B cell (primary cell): ENCODE data around the gene FGFRL1. TPM values are rescaled to one million over a fixed set of nuclear protein-coding genes. Genes with fewer than 3 reads are reported as not detected.

ENCODE experiments used
- ATAC-seq: fragments of 200-7000 bp; cut with Tn5 transposase; one replicate; pipeline ENCODE4 v1.10.0; 2021; ENCODE audit warnings: low read depth, mild to moderate bottlenecking, moderate number of reproducible peaks, moderate library complexity
- CTCF ChIA-PET: fragments of 350-600 bp; sonication (Branson Sonifier 250); formaldehyde crosslinking; loops from one replicate; lab custom pipeline; 2021; ENCODE audit warnings: antibody characterized with exemption, inconsistent platforms; lab: Charles Lee
- POLR2A ChIA-PET: fragments of 350-600 bp; sonication (Branson Sonifier 250); formaldehyde crosslinking; loops from one replicate; lab custom pipeline; 2021; ENCODE audit warnings: antibody characterized with exemption; lab: Charles Lee
- DNase-seq: peaks from one replicate; pipeline ENCODE4 v3.0.0; 2013
- H2AFZ ChIP-seq: 2 replicates; pipeline ENCODE4 v1.6.1; 2012; ENCODE audit warnings: mild to moderate bottlenecking, low read depth, low read length; ENCODE audit not compliant: insufficient read depth, poor library complexity, severe bottlenecking
- H3K27ac ChIP-seq, 2 donors: 1 replicate in 1 of 2; 2 replicates in 1 of 2; pipeline ENCODE4 v1.5.1; 2012 to 2013; ENCODE audit warnings: low read length in 2 of 2, mild to moderate bottlenecking in 2 of 2, moderate library complexity in 1 of 2
- H3K27me3 ChIP-seq, 4 experiments: fragments of 200-600 bp in 1 of 4; sonication (generic) in 1 of 4; replicated peaks in 1 of 4; 1 replicate in 2 of 4; 2 replicates in 2 of 4; pipeline versions ENCODE4 v1.6.1 to v1.7.0; 2013 to 2016; ENCODE audit warnings: low read length in 3 of 4, mild to moderate bottlenecking in 2 of 4, mixed read lengths in 1 of 4, moderate library complexity in 1 of 4; ENCODE audit not compliant: insufficient read depth in 4 of 4, control insufficient read depth in 3 of 4; ENCODE audit errors: control extremely low read depth in 1 of 4
- H3K36me3 ChIP-seq, 2 experiments: replicated peaks in 1 of 2; 1 replicate in 1 of 2; 2 replicates in 1 of 2; pipeline versions ENCODE4 v1.6.1 to v1.7.1; 2013; ENCODE audit warnings: low read length in 1 of 2; ENCODE audit not compliant: insufficient read depth in 2 of 2, control insufficient read depth in 1 of 2; ENCODE audit errors: control extremely low read depth in 1 of 2, extremely low read depth in 1 of 2
- H3K4me1 ChIP-seq, 2 donors: fragments of 200-600 bp in 1 of 2; sonication (generic) in 1 of 2; 1 replicate in 1 of 2; 2 replicates in 1 of 2; pipeline versions ENCODE4 v1.5.1 to v1.6.1; 2013 to 2017; ENCODE audit warnings: low read length in 2 of 2; ENCODE audit not compliant: control insufficient read depth in 2 of 2, insufficient read depth in 2 of 2
- H3K4me2 ChIP-seq: replicated peaks from 2 replicates; pipeline ENCODE3; 2012; ENCODE audit warnings: mild to moderate bottlenecking, low read depth, low read length; ENCODE audit not compliant: poor library complexity, severe bottlenecking
- H3K4me3 ChIP-seq, 5 experiments: fragments of 200-600 bp in 1 of 5; sonication (generic) in 1 of 5; 1 replicate in 3 of 5; 2 replicates in 2 of 5; pipeline versions ENCODE4 v1.5.1 to v1.7.0; 2011 to 2016; ENCODE audit warnings: low read length in 4 of 5, mild to moderate bottlenecking in 4 of 5, low read depth in 2 of 5, control low read depth in 1 of 5, moderate library complexity in 1 of 5; ENCODE audit not compliant: insufficient read depth in 1 of 5; ENCODE audit errors: control extremely low read depth in 1 of 5, extremely low read depth in 1 of 5
- H3K79me2 ChIP-seq: fragments of 200-600 bp; sonication (generic); one replicate; pipeline ENCODE4 v1.6.0; 2016; ENCODE audit warnings: low read length; ENCODE audit not compliant: control insufficient read depth, insufficient read depth
- H3K9ac ChIP-seq: fragments of 200-600 bp; sonication (generic); 2 replicates; pipeline ENCODE4 v1.6.1; 2017; ENCODE audit warnings: mild to moderate bottlenecking, low read length, moderate library complexity
- H3K9me3 ChIP-seq, 3 donors: one replicate each; pipeline versions ENCODE4 v1.6.1 to v1.7.1; 2013; ENCODE audit warnings: low read length in 2 of 3; ENCODE audit not compliant: control insufficient read depth in 2 of 3, insufficient read depth in 1 of 3; ENCODE audit errors: control extremely low read depth in 1 of 3
- H4K20me1 ChIP-seq: 2 replicates; pipeline ENCODE4 v1.6.0; 2012; ENCODE audit warnings: mild to moderate bottlenecking, low read length; ENCODE audit not compliant: insufficient read depth, control insufficient read depth, poor library complexity, severe bottlenecking
- H3K27ac Mint-ChIP-seq: one replicate; pipeline ENCODE4 v1.8.0; 2021; ENCODE audit warnings: mixed read lengths
- H3K27me3 Mint-ChIP-seq: one replicate; pipeline ENCODE4 v1.8.0; 2021; ENCODE audit warnings: mixed read lengths
- H3K4me1 Mint-ChIP-seq: one replicate; pipeline ENCODE4 v1.8.0; 2021; ENCODE audit warnings: mixed read lengths
- H3K4me3 Mint-ChIP-seq: one replicate; pipeline ENCODE4 v1.8.0; 2021; ENCODE audit warnings: mixed read lengths
- H3K9me3 Mint-ChIP-seq: one replicate; pipeline ENCODE4 v1.8.0; 2022; ENCODE audit warnings: mixed read lengths; ENCODE audit not compliant: insufficient read depth
- EZH2 ChIP-seq: IDR thresholded peaks from 2 replicates; pipeline ENCODE4 v1.6.1; 2012; ENCODE audit warnings: borderline replicate concordance, low read depth, mild to moderate bottlenecking, moderate library complexity, low read length; ENCODE audit not compliant: insufficient read depth, poor library complexity, severe bottlenecking
- whole genome bisulfite sequencing: methylation state at CpG from one replicate; pipeline ENCODE4 v1.1.5; 2013; ENCODE audit warnings: missing lambda C conversion rate; ENCODE audit not compliant: insufficient coverage; 5-methylcytosine and 5-hydroxymethylcytosine counted together
- intact Hi-C: fragments of 100-400 bp; cut with micrococcal nuclease; formaldehyde crosslinking; loops from one replicate; pipeline ENCODE4 v1.10.0; 2022
- polyA plus RNA-seq: library from polyadenylated mRNA; depleted of rRNA; stranded (reverse); fragments of >200 nt; gene quantifications from 2 replicates; pipeline ENCODE4 v1.2.3, GENCODE V29; 2012
- total RNA-seq, 2 donors: library from RNA; stranded (reverse); fragments of 120-200 nt in 1 of 2; gene quantifications; 1 replicate in 1 of 2; 2 replicates in 1 of 2; pipeline versions ENCODE4 v1.2.3 to v1.2.4, GENCODE V29; 2013 to 2022
- TF ChIP-seq, protein P1 (sequence below): fragments of 200-600 bp; IDR thresholded peaks from one replicate; pipeline ENCODE4 v1.8.0; 2022; ENCODE audit warnings: antibody characterized with exemption, mild to moderate bottlenecking

FGFRL1 gene
- total and polyA plus RNA-seq, 2 donors (not counting 1 experiment from before 2014, with no cell fraction given), result 24.1 to 28.9 TPM

DNA sequence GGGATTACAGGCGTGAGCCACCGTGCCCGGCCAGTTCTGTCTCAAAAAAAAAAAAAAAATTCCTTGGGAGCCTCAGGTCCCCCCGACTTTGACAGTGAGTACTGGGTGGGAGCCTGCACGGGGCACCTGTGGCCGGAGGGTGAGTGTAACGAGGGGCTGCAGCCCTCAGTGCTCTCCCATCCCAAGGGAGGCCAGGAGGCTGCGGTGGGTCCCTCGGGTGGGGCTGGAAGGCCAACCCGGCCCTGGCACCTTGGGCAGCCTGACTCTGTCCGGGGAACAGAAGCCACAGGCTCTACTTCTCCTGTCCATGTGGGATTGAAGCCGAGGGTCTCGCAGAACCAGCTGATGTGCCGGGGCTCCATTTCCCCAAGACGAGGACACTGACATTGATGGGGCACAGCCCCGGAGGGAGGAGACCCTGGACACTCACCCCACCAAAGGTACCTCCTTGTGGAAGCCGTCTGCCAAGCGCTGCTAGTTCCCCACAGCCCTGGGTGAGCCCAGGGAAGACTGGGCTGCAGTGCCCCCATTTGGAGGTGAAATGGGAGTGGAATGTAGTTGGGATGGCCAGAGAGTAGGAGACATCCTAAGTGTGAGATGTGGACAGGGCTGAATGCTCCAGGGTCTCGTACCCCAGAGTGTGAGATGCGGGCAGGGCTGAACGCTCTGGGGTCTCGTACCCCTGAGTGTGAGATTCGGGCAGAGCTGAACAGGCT lies 16.0 kb upstream of the FGFRL1 start:
- Histone ChIP-seq H3K4me1 (peaks cover 13 to 22% of the 10 kb centered on the region in 2 donors), H2AFZ (no peak overlapping the region), H3K9me3 (peaks cover 0 to 20% (median 0%) of the 10 kb centered on the region in 3 donors), H3K9ac (no peak overlapping the region), H3K79me2 (no peaks in the 10 kb centered on the region), H4K20me1 (peaks cover 8% of the 10 kb centered on the region), H3K36me3 (no peaks in the 10 kb centered on the region), H3K27me3 (peaks cover 0 to 37% (median 15%) of the 10 kb centered on the region in 4 experiments), H3K27ac (no peak overlapping the region), H3K4me2 (no peak overlapping the region), H3K4me3 (no peak overlapping the region)
- DNase-seq (no peak), ATAC-seq (no peak)
- ChIA-PET POLR2A (no interaction called here), CTCF (no interaction called here)
- Mint-ChIP-seq H3K4me1 (peaks cover 26% of the 10 kb centered on the region), H3K9me3 (no peaks in the 10 kb centered on the region), H3K27me3 (peaks cover 13% of the 10 kb centered on the region), H3K4me3 (no peak overlapping the region), H3K27ac (no peak overlapping the region)
- intact Hi-C loops, result no loop called here
- 97% methylated on average over 18 of the region's 23 CpGs for WGBS
- TF ChIP-seq, protein P1, sequence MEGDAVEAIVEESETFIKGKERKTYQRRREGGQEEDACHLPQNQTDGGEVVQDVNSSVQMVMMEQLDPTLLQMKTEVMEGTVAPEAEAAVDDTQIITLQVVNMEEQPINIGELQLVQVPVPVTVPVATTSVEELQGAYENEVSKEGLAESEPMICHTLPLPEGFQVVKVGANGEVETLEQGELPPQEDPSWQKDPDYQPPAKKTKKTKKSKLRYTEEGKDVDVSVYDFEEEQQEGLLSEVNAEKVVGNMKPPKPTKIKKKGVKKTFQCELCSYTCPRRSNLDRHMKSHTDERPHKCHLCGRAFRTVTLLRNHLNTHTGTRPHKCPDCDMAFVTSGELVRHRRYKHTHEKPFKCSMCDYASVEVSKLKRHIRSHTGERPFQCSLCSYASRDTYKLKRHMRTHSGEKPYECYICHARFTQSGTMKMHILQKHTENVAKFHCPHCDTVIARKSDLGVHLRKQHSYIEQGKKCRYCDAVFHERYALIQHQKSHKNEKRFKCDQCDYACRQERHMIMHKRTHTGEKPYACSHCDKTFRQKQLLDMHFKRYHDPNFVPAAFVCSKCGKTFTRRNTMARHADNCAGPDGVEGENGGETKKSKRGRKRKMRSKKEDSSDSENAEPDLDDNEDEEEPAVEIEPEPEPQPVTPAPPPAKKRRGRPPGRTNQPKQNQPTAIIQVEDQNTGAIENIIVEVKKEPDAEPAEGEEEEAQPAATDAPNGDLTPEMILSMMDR, result no peak
- TF ChIP-seq EZH2, result no peak
